ENCODE data around the gene COMMD7. TPM values are rescaled to one million over a fixed set of nuclear protein-coding genes. Genes with fewer than 3 reads are reported as not detected.

The COMMD7 gene
- total and polyA plus RNA-seq, 2 of the 4 experiments (the other 2 are of a cell fraction) = 51.8 to 67.5 TPM

- no TSS peak for BruUV-seq (replicated peaks)
Observed at GRCh38 chr20:32718749-32719348, 24.4 kb downstream of the COMMD7 start.

More at GRCh38 chr20:32718749-32719348, 24.4 kb downstream of the COMMD7 start:
- Histone ChIP-seq H3K9me1 (ENCODE audit: insufficient read depth, low read length) (peaks cover 4% of the 10 kb centered on the region; the same call in 1 of the 2 replicates), H3K79me1 (ENCODE audit: low read depth in 1 of 2, low read length in 2 of 2) (peaks cover 17 to 21% of the 10 kb centered on the region in 2 experiments), H2AK9ac (replicated peaks; ENCODE audit: low read depth, low read length, poor library complexity) (no peak overlapping the region), H3K27ac (ENCODE audit: insufficient read depth, low read length) (no peak overlapping the region), H3K4me3 (ENCODE audit: insufficient read depth, low read depth, low read length) (no peak overlapping the region), H3K23ac (ENCODE audit: low read depth, low read length) (no peak overlapping the region), H4K91ac (ENCODE audit: insufficient read depth, low read depth, low read length) (no peak overlapping the region), H3K36me3 (ENCODE audit: control insufficient read depth, insufficient read depth, low read length) (peaks cover 25% of the 10 kb centered on the region), H4K20me1 (ENCODE audit: insufficient read depth, low read length) (no peaks in the 10 kb centered on the region), H2AFZ (replicated peaks; ENCODE audit: low read length, poor library complexity) (no peak overlapping the region), H3K4me1 (ENCODE audit: control insufficient read depth, insufficient read depth, low read length) (no peaks in the 10 kb centered on the region), H3K14ac (replicated peaks; ENCODE audit: low read depth, low read length) (no peak overlapping the region), H3K9ac (ENCODE audit: low read depth, low read length) (no peak overlapping the region), H3K56ac (ENCODE audit: extremely low read depth, insufficient read depth, low read length) (no peak overlapping the region), H3K18ac (ENCODE audit: low read depth, low read length) (no peak overlapping the region), H4K8ac (ENCODE audit: low read depth in 2 of 2, low read length in 2 of 2) (no peak overlapping the region), H2BK5ac (ENCODE audit: low read depth, low read length, poor library complexity, severe bottlenecking) (no peak overlapping the region), H4K5ac (ENCODE audit: low read depth, low read length) (no peak overlapping the region), H2BK15ac (ENCODE audit: low read depth, low read length) (no peak overlapping the region), H3K9me3 (ENCODE audit: control insufficient read depth, insufficient read depth, low read length) (no peaks in the 10 kb centered on the region), H3K4me2 (ENCODE audit: low read depth, low read length) (no peak overlapping the region), H3K4ac (ENCODE audit: low read depth, low read length) (no peak overlapping the region), H2AK5ac (ENCODE audit: low read depth, low read length) (no peak overlapping the region), H2BK20ac (ENCODE audit: low read depth, low read length) (no peak overlapping the region), H2BK120ac (ENCODE audit: low read depth, low read length) (no peak overlapping the region), H3K27me3 (ENCODE audit: control insufficient read depth, insufficient read depth, low read length) (no peaks in the 10 kb centered on the region)
- intact Hi-C loops (cut with micrococcal nuclease) (no loop called here), dilution Hi-C loops (cut with HindIII; ENCODE audit: low sequenced_read_pairs, unreplicated experiment) (no loop called here), in situ Hi-C loops (cut with MboI; ENCODE audit: low sequenced_read_pairs) (no loop called here)
- ChIA-PET POLR2A (ENCODE audit: unreplicated experiment) (no interaction called here), CTCF (interaction anchor here (0.6 kb wide), 1 partner anchor 71 kb away, joined by 3 read pairs; no protein-coding TSS in a partner anchor)
- no peak for ATAC-seq (ENCODE audit: low read depth)
- WGBS, 2 experiments (ENCODE audit: extremely low coverage in 2 of 2, insufficient read length in 1 of 2) = 100% methylated on average over 2 of the region's 3 CpGs; no CpG with 5 or more reads in 1 of the 2 experiments
- TF ChIP-seq NFE2L2 (IDR thresholded peaks at IDR 0.05; ENCODE audit: low read depth, low read length) (no peak), MXI1 (IDR thresholded peaks at IDR 0.05; ENCODE audit: borderline replicate concordance, low read depth, low read length) (no peak), RAD21 (IDR thresholded peaks at IDR 0.05; ENCODE audit: low read length) (no peak), SMC3 (IDR thresholded peaks at IDR 0.05; ENCODE audit: low read depth, low read length) (no peak), RCOR1 (IDR thresholded peaks at IDR 0.05; ENCODE audit: insufficient replicate concordance, low read length) (no peak), MAZ (IDR thresholded peaks at IDR 0.05; ENCODE audit: borderline replicate concordance, low read depth, low read length) (no peak), USF2 (IDR thresholded peaks at IDR 0.05; ENCODE audit: low read depth, low read length) (no peak), MAFK (IDR thresholded peaks at IDR 0.05; ENCODE audit: low read depth, low read length) (no peak), POLR2A (IDR thresholded peaks at IDR 0.05; ENCODE audit: low read depth, low read length) (no peak), FOS (IDR thresholded peaks at IDR 0.05; ENCODE audit: low read depth, low read length) (no peak), CEBPB (IDR thresholded peaks at IDR 0.05; ENCODE audit: low read depth, low read length) (no peak), ELK1 (IDR thresholded peaks at IDR 0.05; ENCODE audit: borderline replicate concordance, low read depth, low read length) (no peak)
- no peak for DNase-seq

Data from IMR-90 (cell line).